Natural killer cell treated with Interleukin-12 subunit alpha and Interleukin-12 subunit beta and Interleukin-15 and Interleukin-18, amount 100 ng/mL, for 72 hours (primary cell): Measurements from ENCODE around the gene CIAO3. TPM values are rescaled to one million over a fixed set of nuclear protein-coding genes. Genes with fewer than 3 reads are reported as not detected.
A peak's percentile ranks its signal among the peaks of the same experiment; 100 is the strongest.
"Not testable (repeated sequence)": the region's sequence is repeated elsewhere in the genome, so short reads cannot be mapped to it uniquely, and the experiment has no call there.

Experiments used
- ATAC-seq, 2 donors: fragments of 150-1000 bp; cut with Tn5 transposase in 1 of 2; sonication (Bioruptor Pico), chemical (Tn5 transposase) in 1 of 2; 2 replicates each; pipeline ENCODE4 v1.10.0; 2021
- DNase-seq: peaks from one replicate; pipeline ENCODE4 v3.0.0; 2022; ENCODE audit warnings: low spot score
- H3K27ac Mint-ChIP-seq, 2 donors: 1 replicate in 1 of 2; 2 replicates in 1 of 2; pipeline ENCODE4 v1.8.0; 2022; ENCODE audit warnings: mixed read lengths in 2 of 2, mild to moderate bottlenecking in 1 of 2, moderate library complexity in 1 of 2
- H3K27me3 Mint-ChIP-seq, 2 donors: 1 replicate in 1 of 2; 2 replicates in 1 of 2; pipeline ENCODE4 v1.8.0; 2022; ENCODE audit warnings: mixed read lengths in 2 of 2
- H3K36me3 Mint-ChIP-seq: one replicate; pipeline ENCODE4 v1.8.0; 2022; ENCODE audit warnings: mixed read lengths
- H3K4me1 Mint-ChIP-seq, 2 donors: 1 replicate in 1 of 2; 2 replicates in 1 of 2; pipeline ENCODE4 v1.8.0; 2022; ENCODE audit warnings: low read depth in 2 of 2, mixed read lengths in 2 of 2, mild to moderate bottlenecking in 1 of 2
- H3K4me3 Mint-ChIP-seq: one replicate; pipeline ENCODE4 v1.8.0; 2022; ENCODE audit warnings: mixed read lengths
- H3K9me3 Mint-ChIP-seq: 2 replicates; pipeline ENCODE4 v1.8.0; 2022; ENCODE audit warnings: mixed read lengths
- total RNA-seq, 2 donors: library from RNA; stranded (reverse); gene quantifications; one replicate each; pipeline ENCODE4 v1.2.3, GENCODE V29; 2022

The CIAO3 gene
- total RNA-seq, 2 donors from 2014 or later: 26.9 to 54.0 TPM

GRCh38 chr16:714558-715476 lies 26.0 kb downstream of the CIAO3 start, which contains the start of gene METRN:
METRN (plus strand) TSS chr16:715118; CDS start chr16:715290, 172 bp downstream.
- DNase-seq: peak; percentile 94
- Mint-ChIP-seq H3K4me1 (peaks cover 0 to 11% of the 10 kb centered on the region in 2 donors), H3K4me3 (peak within 1 kb of the TSS; percentile 30), H3K27ac (no peak within 1 kb of the TSS), H3K36me3 (no peaks in the 10 kb centered on the region), H3K27me3 (peaks cover 0 to 3% of the 10 kb centered on the region in 2 donors), H3K9me3 (no peaks in the 10 kb centered on the region)
- peak; percentile 92 to 96 for ATAC-seq

DNA sequence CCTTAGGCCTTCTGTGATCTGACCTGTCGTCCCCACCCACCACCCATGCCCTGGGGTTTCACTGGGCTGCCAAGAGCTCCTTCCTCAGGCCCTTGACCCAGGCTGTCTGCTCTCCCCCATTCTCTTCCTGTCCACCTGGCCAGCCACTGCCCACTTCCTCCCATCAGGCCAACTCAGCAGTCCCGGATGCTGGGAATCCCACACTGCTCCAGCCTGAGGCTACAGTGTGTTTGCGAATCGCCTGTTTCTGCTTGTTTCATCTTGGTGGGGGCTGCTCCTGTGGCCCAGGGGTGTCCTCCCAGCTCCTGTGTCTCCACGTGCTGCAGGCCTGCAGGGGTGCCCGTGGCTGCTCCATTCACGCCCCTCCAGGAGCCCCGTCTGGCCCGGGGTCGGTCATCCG lies 26.7 kb downstream of the CIAO3 start:
- Mint-ChIP-seq H3K4me1 (peaks cover 0 to 7% of the 10 kb centered on the region in 2 donors), H3K9me3 (no peaks in the 10 kb centered on the region), H3K4me3 (no peak overlapping the region), H3K27ac (no peak overlapping the region), H3K27me3 (peaks cover 0 to 3% of the 10 kb centered on the region in 2 donors), H3K36me3 (no peaks in the 10 kb centered on the region)
- ATAC-seq (no peak), DNase-seq (no peak)

DNA sequence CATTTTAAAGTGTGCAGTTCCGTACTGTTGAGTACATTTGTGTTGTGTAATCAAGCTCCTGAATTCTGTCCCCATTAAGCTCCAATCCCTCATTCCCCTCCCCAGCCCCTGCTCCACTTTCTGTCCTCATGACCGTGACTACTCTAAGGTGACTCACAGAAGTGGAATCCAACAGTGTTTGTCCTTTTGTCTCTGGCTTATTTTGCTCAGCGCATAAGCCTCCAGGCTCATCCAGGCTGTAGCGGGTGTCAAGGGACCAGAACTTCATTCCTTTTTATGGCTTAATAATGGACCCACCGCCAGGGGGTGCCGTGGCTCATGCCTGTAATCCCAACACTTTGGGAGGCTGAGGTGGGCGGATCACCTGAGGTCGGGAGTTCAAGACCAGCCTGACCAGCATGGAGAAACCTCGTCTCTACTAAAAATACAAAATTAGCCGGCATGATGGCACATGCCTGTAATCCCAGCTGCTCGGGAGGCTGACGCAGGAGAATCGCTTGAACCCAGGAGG lies 28.0 kb downstream of the CIAO3 start:
- not testable (repeated sequence) for H3K4me1 Mint-ChIP-seq, H3K27me3 Mint-ChIP-seq, H3K27ac Mint-ChIP-seq, H3K9me3 Mint-ChIP-seq, ATAC-seq, H3K36me3 Mint-ChIP-seq, DNase-seq, H3K4me3 Mint-ChIP-seq

DNA sequence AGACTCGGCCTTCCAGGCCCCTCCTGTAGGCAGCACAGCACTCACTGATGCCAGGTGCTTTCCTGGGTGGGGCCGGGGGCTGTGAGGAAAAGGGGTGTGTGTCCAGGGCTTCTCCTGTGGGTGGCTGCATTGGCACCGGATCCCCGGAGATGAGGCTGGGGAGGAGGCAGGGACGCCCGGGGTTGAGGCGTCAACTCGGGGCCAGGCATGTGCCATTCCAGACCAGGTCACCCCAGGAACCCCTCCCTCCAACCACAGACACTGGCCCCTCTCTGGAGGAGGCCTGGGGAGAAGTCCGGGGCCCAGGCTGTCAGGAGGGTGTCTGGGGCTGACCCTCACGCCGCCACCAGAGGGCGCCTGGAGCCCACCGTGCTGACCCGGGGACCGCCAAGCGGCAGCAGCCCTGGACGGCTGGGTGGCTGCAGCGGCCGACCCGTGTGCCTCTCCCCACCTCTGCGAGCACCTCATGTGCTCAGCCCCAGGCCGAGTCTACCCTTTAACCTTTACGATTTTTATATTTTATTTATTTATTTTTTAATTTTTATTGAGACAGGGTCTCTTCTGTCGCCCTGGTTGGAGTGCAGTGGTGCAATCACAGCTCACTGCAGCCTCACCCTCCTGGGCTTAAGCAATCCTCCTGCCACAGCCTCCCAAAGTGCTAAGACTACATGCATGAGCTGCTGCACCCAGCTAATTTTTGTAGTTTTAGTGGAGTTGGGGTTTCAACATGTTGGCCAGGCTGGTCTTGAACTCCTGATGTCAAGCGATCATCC lies 29.1 kb downstream of the CIAO3 start:
- Mint-ChIP-seq H3K9me3 (no peaks in the 10 kb centered on the region), H3K4me3 (no peak overlapping the region), H3K27ac (no peak overlapping the region), H3K27me3 (peaks cover 0 to 11% of the 10 kb centered on the region in 2 donors), H3K36me3 (no peaks in the 10 kb centered on the region), H3K4me1 (peaks cover 0 to 3% of the 10 kb centered on the region in 2 donors)
- DNase-seq: peak; percentile 83
- ATAC-seq: peak; percentile 71 to 75

- H3K27me3 Mint-ChIP-seq: peaks cover 0 to 11% of the 10 kb centered on the region in 2 donors
- no peaks in the 10 kb centered on the region for H3K9me3 Mint-ChIP-seq
- H3K27ac Mint-ChIP-seq: no peak overlapping the region
- H3K36me3 Mint-ChIP-seq: no peaks in the 10 kb centered on the region
- H3K4me1 Mint-ChIP-seq: peaks cover 0 to 3% of the 10 kb centered on the region in 2 donors
- no peak overlapping the region for H3K4me3 Mint-ChIP-seq
- no peak for DNase-seq
- no peak for ATAC-seq
Observed at GRCh38 chr16:711084-711483, 29.7 kb downstream of the CIAO3 start.

DNA sequence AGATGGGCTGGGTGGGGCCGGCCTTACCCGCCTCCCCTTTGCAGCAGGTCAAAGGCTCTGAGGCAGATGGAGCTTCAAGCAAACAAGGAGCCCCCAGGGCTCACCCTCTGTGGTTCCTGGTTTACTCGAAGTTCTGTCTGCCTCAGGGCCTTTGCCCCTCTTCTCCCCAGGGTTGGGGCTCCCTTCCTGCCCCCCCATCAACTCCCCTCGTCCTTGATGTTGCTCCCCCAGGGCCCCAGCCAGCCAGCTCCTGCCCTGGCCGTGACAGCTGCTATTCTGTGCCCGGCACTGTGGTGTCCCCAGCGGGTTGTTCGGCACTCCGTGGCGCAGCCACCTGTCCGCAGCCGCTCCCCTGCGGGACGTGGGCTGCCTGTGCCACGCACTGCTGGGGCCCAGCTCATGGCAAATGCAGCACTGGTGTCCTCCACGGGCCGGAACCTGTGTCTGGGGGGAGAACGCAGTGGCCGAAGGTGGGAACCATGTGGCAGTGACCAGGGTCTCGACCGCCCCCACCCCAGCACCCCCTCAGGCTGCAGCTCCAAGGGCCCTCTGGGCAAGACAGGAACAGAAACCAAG lies 30.2 kb downstream of the CIAO3 start:
- Mint-ChIP-seq H3K27me3 (peaks cover 0 to 11% of the 10 kb centered on the region in 2 donors), H3K4me1 (peaks cover 0 to 3% of the 10 kb centered on the region in 2 donors), H3K36me3 (no peaks in the 10 kb centered on the region), H3K27ac (no peak overlapping the region), H3K4me3 (no peak overlapping the region), H3K9me3 (no peaks in the 10 kb centered on the region)
- no peak for ATAC-seq
- no peak for DNase-seq

DNA sequence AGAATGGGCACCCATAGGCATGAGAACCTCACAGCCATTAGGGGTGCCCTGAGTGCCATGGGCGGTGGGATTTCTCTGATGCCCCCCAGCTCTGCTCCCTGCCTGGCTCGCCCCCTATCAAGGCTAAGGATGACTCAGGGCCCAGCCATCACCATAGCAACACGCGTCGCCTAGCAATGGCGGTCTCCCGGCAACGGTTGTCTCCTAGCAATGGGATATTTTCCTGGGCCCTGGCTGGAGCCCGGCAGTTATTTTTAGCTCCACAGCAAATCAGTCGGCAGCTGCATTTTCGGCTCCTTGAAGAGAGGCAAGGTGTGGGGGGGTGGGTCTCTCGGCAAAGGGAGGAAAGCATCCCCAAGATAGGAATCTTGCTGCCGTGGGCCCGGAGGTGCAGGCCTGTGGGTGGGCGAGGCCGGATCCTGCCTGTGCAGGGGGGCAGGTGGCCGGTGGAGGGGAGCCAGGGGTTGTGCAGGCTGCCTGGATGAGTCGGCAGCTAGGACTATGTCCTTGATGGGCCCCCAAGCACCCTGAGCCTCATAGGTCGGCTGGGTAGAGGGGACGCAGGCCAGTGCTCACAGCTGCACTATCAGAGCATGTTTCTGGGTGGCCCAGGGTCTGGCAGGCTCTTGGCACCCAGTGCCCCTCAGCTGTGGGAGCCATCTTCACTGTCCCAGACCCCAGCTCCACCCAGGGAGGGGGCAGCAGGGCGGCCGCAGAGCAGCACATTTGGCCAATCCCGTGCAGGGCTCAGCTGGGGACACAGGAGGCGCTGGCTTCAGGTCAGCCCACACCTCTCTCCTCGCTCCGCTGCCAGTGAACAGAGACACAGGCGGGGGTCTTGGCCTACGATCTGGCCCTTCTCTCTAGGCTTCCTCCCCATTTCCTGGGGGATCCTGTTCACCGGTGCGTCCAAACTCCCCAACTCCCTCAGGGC lies 31.0 kb downstream of the CIAO3 start:
- peaks cover 0 to 11% of the 10 kb centered on the region in 2 donors for H3K27me3 Mint-ChIP-seq
- H3K4me1 Mint-ChIP-seq: peaks cover 0 to 3% of the 10 kb centered on the region in 2 donors
- no peak overlapping the region for H3K4me3 Mint-ChIP-seq
- H3K36me3 Mint-ChIP-seq: no peaks in the 10 kb centered on the region
- H3K27ac Mint-ChIP-seq: no peak overlapping the region
- DNase-seq (no peak), ATAC-seq (no peak)
- H3K9me3 Mint-ChIP-seq: no peaks in the 10 kb centered on the region

GRCh38 chr16:708959-709358 lies 31.8 kb downstream of the CIAO3 start:
- H3K36me3 Mint-ChIP-seq: no peaks in the 10 kb centered on the region
- no peaks in the 10 kb centered on the region for H3K9me3 Mint-ChIP-seq
- no peak overlapping the region for H3K27ac Mint-ChIP-seq
- DNase-seq (no peak), ATAC-seq (no peak)
- no peak overlapping the region for H3K4me3 Mint-ChIP-seq
- H3K27me3 Mint-ChIP-seq: peaks cover 0 to 13% of the 10 kb centered on the region in 2 donors
- H3K4me1 Mint-ChIP-seq: peaks cover 0 to 3% of the 10 kb centered on the region in 2 donors

- no peak for DNase-seq
Observed at GRCh38 chr16:708019-708418, 32.8 kb downstream of the CIAO3 start.

GRCh38 chr16:707062-707538 lies 33.7 kb downstream of the CIAO3 start:
- H3K27ac Mint-ChIP-seq: no peak overlapping the region
- H3K27me3 Mint-ChIP-seq: peaks cover 7 to 16% of the 10 kb centered on the region in 2 donors
- no peak for DNase-seq
- no peak overlapping the region for H3K4me3 Mint-ChIP-seq
- H3K9me3 Mint-ChIP-seq: no peaks in the 10 kb centered on the region
- H3K4me1 Mint-ChIP-seq: no peaks in the 10 kb centered on the region
- no peaks in the 10 kb centered on the region for H3K36me3 Mint-ChIP-seq
- ATAC-seq: no peak

More at GRCh38 chr16:708019-708418, 32.8 kb downstream of the CIAO3 start:
- Mint-ChIP-seq H3K4me3 (no peak overlapping the region), H3K9me3 (no peaks in the 10 kb centered on the region), H3K27ac (no peak overlapping the region), H3K36me3 (no peaks in the 10 kb centered on the region), H3K27me3 (peaks cover 0 to 13% of the 10 kb centered on the region in 2 donors), H3K4me1 (peaks cover 0 to 3% of the 10 kb centered on the region in 2 donors)
- no peak for ATAC-seq

- Mint-ChIP-seq H3K9me3 (no peaks in the 10 kb centered on the region), H3K27ac (no peak overlapping the region), H3K36me3 (no peaks in the 10 kb centered on the region), H3K4me1 (no peaks in the 10 kb centered on the region), H3K4me3 (no peak overlapping the region), H3K27me3 (peaks cover 9 to 17% of the 10 kb centered on the region in 2 donors)
- DNase-seq (no peak), ATAC-seq (no peak)
Observed at GRCh38 chr16:706189-707061, 34.4 kb downstream of the CIAO3 start.
